GM10248 (cell line): ENCODE results near the gene IGFN1.

Source experiments
- CTCF ChIA-PET: fragments of 300-600 bp; sonication (Branson Sonifier 250); formaldehyde crosslinking; extraction: SDS; loops from one replicate; lab custom pipeline; 2021; ENCODE audit warnings: antibody characterized with exemption; lab: Yijun Ruan, JAX
- POLR2A ChIA-PET: fragments of 350-650 bp; sonication (Branson Sonifier 250); formaldehyde crosslinking; extraction: SDS; loops from one replicate; lab custom pipeline; 2020; ENCODE audit warnings: antibody characterized with exemption; lab: Yijun Ruan, JAX
- DNase-seq: peaks from one replicate; pipeline ENCODE4 v3.0.0; 2012; ENCODE audit errors: extremely low spot score
- TF ChIP-seq, protein P1 (sequence below): IDR thresholded peaks from 2 replicates; pipeline ENCODE4 v1.5.1; 2012; ENCODE audit warnings: mild to moderate bottlenecking, low read depth; ENCODE audit errors: extremely low read depth, missing control alignments, control extremely low read depth

The IGFN1 gene

DNA sequence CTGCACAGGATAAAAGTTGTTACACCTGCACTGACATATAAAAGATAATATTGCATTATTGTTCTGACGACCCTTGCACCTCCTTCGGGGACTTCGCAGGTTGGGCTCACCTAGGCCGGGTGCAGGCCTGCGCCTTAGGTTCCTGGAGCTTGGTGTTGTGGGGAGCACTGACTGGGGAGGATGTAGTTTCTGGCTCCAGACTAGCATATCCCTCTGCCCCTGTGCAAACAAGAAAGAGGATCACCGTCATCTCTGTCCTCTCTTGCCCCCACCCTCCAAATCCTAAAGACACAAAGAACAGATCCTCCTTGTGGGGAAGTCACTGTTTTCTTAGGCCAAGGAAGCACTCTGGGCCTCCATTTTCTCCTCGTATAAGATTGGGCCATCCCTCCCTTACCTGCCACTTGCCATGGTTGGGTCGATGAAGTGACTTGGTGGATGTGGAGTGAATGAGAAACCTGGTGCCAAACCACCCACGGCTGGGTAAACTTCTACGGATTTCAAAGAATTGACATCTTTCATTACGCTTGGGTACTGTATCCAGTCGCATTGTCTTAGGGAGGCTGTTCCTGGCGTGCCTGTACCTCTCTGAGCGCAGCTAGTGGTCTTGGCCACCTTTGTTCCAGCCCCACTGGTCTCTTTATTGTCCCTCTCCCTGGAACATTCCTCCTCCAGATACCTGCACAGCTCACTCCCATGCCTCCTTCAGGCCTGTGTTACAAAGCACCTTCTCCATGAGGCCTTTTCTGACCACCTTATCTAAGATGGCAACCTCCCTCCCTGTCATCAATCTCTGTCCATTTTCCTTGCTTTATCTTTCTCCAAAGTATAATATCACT is 58.3 kb downstream of the IGFN1 start:
- ChIA-PET CTCF (interaction anchor here (1.4 kb wide), 1 partner anchor 26 kb away, joined by 3 read pairs; no protein-coding TSS in a partner anchor), POLR2A (no interaction called here)
- no peak for DNase-seq
- TF ChIP-seq, protein P1, sequence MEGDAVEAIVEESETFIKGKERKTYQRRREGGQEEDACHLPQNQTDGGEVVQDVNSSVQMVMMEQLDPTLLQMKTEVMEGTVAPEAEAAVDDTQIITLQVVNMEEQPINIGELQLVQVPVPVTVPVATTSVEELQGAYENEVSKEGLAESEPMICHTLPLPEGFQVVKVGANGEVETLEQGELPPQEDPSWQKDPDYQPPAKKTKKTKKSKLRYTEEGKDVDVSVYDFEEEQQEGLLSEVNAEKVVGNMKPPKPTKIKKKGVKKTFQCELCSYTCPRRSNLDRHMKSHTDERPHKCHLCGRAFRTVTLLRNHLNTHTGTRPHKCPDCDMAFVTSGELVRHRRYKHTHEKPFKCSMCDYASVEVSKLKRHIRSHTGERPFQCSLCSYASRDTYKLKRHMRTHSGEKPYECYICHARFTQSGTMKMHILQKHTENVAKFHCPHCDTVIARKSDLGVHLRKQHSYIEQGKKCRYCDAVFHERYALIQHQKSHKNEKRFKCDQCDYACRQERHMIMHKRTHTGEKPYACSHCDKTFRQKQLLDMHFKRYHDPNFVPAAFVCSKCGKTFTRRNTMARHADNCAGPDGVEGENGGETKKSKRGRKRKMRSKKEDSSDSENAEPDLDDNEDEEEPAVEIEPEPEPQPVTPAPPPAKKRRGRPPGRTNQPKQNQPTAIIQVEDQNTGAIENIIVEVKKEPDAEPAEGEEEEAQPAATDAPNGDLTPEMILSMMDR, result no peak

DNA sequence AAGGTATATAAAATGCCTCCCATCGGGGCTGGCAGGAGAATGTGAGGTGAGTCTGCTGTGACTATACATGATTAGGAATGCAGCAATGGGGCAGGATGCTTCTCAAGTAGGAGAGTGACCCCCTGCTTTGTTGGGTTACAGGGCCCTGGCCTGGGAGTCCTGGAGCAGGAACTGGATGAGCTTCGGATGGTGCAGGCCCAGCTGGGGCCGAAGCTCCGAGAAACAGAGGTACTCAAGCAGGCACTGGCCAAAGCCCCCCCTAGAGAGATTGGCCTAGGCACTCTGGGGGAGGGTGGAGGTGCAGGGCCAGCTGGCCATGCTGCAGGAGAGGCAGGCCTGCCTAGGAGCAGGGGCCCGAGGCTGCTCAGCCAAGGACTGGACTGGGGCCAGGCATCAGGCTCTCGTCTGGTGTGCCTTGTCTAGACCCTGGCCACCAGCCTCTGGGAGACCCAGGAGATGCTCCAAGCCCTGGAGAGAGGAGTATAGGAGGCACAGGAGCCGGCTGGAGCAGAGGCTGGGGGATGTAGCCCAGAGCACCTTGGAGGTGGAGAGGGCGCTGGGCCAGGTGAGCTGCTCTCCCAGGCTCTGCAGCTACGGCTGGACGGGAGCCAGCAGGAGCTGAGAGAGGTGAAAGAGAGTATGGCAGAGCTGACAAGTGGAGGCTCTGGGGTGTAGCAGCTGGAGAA is 59.8 kb downstream of the IGFN1 start:
- POLR2A ChIA-PET, result no interaction called here
- CTCF ChIA-PET, result interaction anchor here (1.0 to 1.9 kb wide), 4 partner anchors 12 to 280 kb away, joined by 3 to 5 read pairs (median 3); no protein-coding TSS in a partner anchor
- DNase-seq, result no peak
- TF ChIP-seq, protein P1, result no peak

DNA sequence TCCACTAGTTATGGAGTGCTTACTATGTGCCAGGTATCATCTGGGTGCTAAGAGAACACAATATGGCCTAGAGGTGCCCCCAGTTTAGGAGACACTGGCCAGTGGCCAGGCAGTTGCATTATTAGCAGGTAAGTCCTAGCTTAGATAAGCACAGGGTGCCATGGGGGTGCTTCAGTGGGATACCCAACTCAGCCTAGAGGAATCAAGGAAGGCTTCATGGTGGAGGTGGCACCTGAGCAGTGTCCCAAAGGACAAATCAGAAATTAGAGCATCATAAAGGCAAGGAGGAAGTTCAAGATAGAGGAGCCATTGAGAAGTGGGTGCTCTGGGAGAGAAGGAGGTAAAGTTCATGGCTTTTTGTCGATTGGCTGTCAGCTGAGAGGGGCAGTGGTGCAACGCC is 60.8 kb downstream of the IGFN1 start:
- TF ChIP-seq, protein P1, result no peak
- peak; percentile 6 for DNase-seq
- CTCF ChIA-PET, result interaction anchor here (1.0 to 1.9 kb wide), 5 partner anchors 11 to 109 kb away, joined by 3 to 5 read pairs (median 3); no protein-coding TSS in a partner anchor
- POLR2A ChIA-PET, result no interaction called here

DNA sequence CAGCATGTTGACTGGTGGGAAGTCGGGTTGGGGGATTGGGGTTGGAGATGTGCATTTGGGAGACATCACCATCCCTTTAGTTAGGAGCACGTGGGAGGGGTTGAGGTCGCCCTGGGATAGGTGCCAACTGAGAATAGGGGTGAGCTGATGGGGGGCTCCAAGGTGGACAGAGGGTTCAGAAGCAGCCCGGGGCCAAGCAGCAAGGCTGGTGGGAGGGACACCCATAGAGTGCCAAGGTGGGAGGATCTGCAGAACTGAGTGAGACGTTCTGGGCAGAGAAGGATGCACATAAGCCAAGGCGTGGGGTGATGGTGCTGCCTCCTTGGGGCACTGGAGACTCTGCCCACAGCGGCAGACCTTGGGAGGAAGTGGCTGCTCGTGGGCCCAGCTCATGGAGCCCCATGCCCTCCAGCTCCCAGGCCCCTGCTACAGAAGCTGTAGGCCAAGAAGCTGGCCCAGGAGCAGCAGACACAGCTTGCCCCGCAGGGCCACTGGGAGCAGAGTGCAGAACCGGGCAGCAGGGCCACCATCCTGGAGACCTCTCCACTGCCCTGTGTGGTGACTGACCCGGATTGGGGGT is 61.3 kb downstream of the IGFN1 start:
- peak; percentile 13 for DNase-seq
- CTCF ChIA-PET, result interaction anchor here (1.0 to 1.9 kb wide), 5 partner anchors 11 to 109 kb away, joined by 3 to 5 read pairs (median 3); no protein-coding TSS in a partner anchor
- TF ChIP-seq, protein P1, result no peak
- POLR2A ChIA-PET, result no interaction called here

DNA sequence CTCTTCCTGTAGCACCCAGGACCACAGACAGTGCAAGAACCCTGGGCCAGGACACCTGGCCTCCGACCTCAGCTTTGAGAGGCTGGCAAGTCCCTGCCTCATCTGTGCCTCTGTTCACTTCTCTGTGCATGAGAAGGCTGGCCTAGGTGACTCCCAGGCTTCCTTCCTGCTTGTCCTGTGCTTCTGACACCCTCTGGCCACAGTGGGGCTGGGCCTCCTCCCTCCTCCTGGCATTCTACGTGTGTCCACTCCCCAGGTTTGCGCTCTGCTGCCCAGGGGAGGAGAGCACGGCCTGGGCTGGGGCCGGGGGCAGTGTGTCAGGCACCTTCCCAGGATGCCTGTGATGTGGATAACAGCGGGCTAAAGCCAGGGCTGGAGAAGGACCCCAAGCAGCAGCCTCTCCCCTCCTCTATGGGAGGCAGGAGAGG is 62.3 kb downstream of the IGFN1 start:
- DNase-seq, result no peak
- ChIA-PET POLR2A (no interaction called here), CTCF (interaction anchor here (1.0 to 3.4 kb wide), 3 partner anchors 55 to 114 kb away, joined by 4 to 40 read pairs (median 5); no protein-coding TSS in a partner anchor)
- TF ChIP-seq, protein P1, result no peak

DNA sequence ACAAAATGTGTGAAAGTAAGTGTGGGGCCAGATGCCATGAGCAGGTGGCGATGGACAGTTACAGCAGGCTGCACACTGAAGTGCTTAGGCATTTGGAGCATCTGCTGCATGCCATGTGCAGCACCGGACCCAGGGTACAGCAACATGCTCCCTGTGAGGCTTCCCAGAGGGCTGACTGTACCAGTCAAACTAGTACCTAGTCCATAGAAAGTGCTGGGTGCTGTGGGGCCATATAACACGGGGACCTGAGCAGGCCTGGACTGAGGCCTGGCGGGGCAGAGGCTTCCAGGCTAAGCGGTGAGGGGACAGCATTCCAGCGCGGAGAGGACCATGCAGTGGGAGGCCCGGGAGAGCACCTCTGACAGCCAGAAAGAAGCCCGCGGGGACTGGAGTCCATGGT is 62.8 kb downstream of the IGFN1 start:
- TF ChIP-seq, protein P1, result no peak
- ChIA-PET CTCF (interaction anchor here (0.8 to 3.4 kb wide), 12 partner anchors 11 to 114 kb away, joined by 3 to 40 read pairs (median 4); no protein-coding TSS in a partner anchor), POLR2A (no interaction called here)
- no peak for DNase-seq
